Measurements from ENCODE around the gene RASA3.

RASA3 gene

GRCh38 chr13:113974304-113975281 is 157.8 kb downstream of the RASA3 start:
- no peak for DNase-seq (ENCODE audit: low read depth, low spot score)
- H3K4me3 ChIP-seq (ENCODE audit: low read length): no peak overlapping the region

- no peak within 1 kb of the TSS for H3K4me3 ChIP-seq (ENCODE audit: low read length)
- no peak for DNase-seq (ENCODE audit: low read depth, low spot score)
Measured at GRCh38 chr13:113973218-113974164, 158.9 kb downstream of the RASA3 start, which contains the start of gene C13orf46. TSS of gene C13orf46 (minus strand) at chr13:113974076. CDS start at chr13:113973997, 79 bp downstream.

DNA sequence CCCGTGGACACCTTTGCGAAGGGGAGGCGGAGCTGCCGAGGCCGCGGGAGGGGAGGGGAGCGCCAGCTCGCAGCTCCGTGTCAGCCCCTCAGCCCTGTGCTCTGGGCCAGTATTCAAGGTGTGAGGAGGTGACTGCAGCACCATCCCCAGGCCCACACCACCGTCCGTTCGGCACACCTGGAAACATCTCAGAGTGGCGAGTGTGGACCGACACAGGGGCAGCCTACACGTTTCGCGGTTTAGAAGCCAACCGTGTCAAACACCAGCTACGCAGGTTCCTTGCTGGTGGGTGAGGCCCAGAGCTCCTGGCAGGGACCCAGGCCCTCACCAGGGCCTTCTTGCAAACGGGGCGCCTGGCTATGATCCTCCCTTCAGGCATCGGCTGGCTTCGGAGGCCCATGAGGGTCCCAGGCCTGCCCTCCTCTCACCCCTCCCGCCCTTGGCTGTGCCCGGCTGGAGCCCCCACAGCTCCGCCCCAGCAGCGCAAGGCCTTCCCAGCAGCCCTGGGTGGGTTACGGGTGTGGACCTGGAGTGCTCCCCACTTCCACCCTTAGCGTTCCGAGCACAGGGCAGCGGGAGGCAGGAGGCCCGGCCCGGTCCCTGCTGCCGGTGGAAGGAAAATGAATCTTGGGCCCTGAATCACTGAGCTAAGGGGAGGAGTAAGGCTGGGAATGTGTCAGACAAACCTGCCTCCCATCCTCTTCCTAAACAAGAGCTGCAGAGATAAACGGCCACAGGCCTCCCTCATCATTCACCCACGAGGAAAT is 159.8 kb downstream of the RASA3 start:
- no peak overlapping the region for H3K4me3 ChIP-seq (ENCODE audit: low read length)
- no peak for DNase-seq (ENCODE audit: low read depth, low spot score)

DNA sequence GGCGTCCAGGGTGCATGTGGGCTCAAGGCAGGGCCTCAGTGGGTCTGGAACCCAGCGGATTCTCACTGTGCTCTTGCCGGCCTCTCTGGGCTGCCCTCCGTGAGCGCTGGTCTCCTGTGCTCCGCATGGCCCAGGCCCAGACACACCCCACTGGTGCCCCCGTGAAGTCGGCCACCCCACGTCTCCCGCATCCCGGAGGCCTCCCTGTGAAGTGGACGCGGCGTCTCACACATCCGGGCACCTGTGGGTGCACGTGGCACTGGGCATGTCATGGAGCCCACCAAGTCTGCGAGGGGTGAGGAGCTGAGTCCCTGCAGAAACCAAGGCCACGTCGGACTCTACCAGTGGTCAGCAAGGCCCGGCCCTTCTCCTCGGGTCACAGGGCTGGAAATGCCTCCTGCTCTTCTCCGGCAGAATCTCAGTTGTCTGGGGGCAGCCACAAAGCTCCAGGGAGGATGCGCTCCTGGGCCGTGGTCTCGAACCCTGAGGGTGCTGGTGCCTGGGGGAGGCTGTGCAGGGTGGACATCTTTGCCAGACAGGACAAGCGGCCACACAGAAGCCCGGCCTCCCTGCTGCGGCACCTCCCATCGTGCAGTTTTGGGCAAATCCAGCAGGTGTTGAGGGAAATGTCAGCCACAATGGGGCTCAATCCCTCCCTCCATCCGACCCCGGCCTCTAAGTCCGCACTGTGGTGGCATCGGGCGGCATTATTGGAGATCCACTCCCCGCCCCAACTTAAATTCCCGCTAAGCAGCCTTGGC is 160.8 kb downstream of the RASA3 start:
- no peak for DNase-seq (ENCODE audit: low read depth, low spot score)

DNA sequence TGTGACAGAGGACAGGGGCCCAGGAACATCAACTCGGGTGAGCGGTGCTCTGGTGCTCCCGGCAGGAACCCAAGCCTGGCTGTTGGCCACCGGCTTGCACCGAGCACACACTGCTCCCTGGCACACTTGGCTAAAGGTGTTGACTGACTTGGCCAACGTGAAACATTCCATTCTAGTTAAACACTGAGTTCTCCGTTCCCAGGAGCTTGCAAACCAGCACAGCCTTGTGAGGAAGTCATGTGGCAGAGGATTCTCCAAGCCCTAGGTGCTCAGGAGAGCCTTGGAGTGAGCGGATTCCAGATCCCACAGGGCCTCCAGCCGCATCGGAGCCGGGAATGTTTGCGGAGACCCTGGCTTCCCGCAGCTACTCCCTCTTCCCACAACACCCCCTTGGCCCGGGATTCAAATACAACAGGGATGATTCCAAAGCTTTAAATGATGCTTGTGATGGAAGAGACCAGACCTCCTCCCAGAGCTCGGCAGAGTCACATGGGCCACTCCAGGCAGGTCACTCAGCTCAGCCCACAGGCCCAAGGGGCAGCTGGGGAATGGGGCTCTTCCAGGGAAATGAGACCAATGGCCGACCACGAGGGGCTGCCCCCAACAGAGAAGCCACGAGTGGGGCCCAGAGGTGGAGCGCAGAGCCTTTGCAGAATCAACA is 161.5 kb downstream of the RASA3 start:
- no peak for DNase-seq (ENCODE audit: low read depth, low spot score)
- no peak overlapping the region for H3K4me3 ChIP-seq (ENCODE audit: low read length)

More for the DNA sequence above, 160.8 kb downstream of the RASA3 start:
- H3K4me3 ChIP-seq (ENCODE audit: low read length): no peak overlapping the region

DNA sequence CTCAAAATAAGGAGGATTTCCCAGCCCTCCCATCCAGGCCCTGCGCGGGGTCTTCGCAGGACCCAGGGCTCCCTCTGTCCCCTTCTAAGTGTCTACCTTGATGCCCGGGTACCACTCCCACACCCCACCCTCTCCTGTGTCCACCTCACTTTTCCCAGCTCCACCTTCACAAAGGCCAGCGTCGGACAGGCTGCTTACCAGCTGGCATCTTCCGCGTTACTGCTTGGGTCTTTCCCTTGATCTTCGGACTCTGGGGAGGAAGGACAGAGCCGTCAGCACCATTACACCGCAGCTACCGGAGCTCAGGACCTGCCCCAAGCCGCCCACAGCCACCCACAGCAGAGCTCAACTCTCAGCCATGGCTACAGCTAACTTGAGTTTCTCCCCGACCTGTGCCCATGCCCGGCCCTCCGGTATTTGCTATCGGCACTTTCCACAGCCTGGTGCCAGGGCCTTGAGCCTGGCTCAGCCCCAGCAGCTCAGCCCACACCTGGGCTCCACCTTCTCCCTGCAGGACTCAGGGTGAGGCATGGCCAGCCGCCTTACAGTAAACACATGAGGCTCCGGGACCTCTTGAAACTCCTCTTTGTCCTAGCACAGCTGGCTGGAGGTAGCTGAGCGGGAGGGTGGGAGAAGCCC is 162.3 kb downstream of the RASA3 start:
- no peak for DNase-seq (ENCODE audit: low read depth, low spot score)
- no peak overlapping the region for H3K4me3 ChIP-seq (ENCODE audit: low read length)

- H3K4me3 ChIP-seq (ENCODE audit: low read length): no peak overlapping the region
- DNase-seq (ENCODE audit: low read depth, low spot score): no peak
Measured at GRCh38 chr13:113969311-113969972, 163.0 kb downstream of the RASA3 start.

DNA sequence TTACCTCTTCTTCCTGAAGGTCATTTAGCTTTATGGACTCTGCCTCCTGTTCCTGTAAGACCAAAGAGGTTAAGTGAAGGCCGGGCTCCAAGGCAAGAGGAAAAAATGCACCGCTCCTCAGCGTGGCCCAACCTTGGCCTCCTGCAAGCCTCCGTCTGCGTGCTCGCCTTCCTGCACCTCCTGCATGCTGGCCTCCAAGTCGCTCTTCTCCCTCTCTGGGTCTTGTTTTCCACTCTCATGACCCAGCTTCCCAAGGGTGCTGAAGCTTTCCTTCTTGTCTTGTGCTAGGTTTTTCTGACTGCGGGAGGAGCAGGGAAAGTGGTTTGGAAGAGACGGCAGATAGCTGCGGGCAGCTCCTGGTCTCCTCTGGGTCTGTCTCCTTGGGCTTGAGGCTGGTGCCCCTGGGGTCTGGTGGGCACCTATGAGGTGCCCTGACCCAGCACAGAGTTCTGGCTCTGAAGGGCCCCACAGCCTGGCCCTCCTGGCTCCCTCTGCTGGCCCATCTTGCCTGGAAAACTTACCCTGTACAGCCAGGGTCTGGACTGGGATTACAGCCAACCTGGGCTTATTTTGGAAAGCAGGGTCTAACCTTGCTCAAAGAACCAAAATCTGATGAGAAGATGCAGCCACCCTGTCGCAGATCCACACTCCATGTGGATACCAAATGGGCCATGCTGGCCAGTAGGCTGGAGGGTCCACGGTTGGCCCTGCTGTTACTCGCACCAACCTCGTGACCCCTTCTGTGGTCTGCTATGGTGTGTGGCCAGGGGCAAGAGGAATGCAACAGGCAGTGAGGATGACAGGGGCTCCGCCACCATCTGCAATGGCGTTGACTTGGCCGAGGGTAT is 163.7 kb downstream of the RASA3 start:
- no peak overlapping the region for H3K4me3 ChIP-seq (ENCODE audit: low read length)
- DNase-seq (ENCODE audit: low read depth, low spot score): no peak

DNA sequence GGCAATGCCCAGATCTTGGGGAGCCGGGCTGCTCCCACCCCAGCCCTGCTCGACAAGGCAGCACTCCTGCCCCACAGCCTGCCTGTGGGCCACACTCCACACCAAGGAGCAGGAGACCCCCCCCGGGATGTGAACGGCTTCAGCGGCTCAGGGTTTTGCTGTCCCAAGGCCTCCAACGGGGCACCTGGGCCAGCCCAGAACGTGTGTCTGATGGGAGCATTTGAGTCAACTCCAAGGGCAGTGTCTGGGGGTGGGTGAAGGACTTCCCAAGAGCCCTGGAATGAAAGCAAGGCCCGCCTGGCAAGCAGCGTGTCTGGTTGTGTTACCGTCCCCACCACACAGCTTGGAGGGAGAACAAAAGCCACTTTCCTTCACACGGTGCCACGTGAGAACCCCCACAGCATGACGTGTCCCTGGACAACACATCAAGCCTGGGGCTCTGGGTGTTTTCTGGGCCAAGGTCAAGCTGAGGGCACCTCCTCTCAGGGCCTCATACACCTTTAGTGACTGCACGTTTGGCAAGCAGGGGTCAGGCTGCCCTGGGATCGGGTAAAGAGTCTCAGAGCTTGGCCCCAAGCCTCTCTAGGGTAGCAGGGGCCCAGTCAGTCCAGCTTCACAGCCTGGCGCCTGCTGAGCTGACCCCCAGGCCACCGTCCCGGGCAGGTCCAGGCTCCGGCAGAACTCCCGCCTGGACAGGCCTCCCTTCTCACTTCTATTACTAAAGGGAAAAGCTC is 164.5 kb downstream of the RASA3 start:
- DNase-seq (ENCODE audit: low read depth, low spot score): no peak
- no peak overlapping the region for H3K4me3 ChIP-seq (ENCODE audit: low read length)

GRCh38 chr13:113967206-113967720 is 165.2 kb downstream of the RASA3 start:
- DNase-seq (ENCODE audit: low read depth, low spot score): no peak
- H3K4me3 ChIP-seq (ENCODE audit: low read length): no peak overlapping the region

DNA sequence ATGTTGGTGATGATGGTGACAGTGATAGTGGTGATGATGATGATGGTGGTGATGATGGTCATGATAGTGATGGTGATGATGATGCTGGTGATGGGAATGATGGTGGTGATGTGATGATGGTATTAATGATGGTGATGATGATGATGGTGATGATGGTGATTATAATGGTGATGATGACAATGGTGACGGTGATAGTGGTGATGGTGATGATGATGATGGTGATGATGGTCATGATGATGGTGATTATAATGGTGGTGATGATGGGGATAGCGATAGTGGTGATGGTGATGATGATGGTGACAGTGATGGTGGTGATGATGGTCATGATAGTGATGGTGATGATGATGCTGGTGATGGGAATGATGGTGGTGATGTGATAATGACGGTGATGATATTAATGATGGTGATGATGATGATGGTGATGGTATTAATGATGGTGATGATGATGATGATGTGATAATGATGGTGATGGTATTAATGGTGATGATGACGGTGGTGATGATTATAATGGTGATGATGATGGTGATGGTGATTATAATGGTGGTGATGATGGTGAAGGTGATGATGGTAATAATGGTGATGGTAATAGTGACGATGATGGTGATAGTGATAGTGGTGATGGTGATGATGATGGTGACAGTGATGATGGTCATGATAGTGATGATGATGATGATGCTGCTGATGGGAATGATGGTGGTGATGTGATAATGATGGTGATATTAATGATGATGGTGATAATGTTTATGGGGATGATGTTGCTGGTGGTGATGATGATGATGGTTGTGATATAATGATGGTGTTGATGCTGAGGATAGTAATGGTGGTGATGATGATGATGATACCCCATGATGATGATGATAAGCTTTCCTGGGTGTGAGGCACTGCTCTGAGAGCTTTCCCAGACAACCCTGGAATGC is 166.2 kb downstream of the RASA3 start:
- DNase-seq (ENCODE audit: low read depth, low spot score): no peak
- no peak overlapping the region for H3K4me3 ChIP-seq (ENCODE audit: low read length)

GRCh38 chr13:113965383-113965874 is 167.0 kb downstream of the RASA3 start:
- H3K4me3 ChIP-seq (ENCODE audit: low read length): no peak overlapping the region
- no peak for DNase-seq (ENCODE audit: low read depth, low spot score)

DNA sequence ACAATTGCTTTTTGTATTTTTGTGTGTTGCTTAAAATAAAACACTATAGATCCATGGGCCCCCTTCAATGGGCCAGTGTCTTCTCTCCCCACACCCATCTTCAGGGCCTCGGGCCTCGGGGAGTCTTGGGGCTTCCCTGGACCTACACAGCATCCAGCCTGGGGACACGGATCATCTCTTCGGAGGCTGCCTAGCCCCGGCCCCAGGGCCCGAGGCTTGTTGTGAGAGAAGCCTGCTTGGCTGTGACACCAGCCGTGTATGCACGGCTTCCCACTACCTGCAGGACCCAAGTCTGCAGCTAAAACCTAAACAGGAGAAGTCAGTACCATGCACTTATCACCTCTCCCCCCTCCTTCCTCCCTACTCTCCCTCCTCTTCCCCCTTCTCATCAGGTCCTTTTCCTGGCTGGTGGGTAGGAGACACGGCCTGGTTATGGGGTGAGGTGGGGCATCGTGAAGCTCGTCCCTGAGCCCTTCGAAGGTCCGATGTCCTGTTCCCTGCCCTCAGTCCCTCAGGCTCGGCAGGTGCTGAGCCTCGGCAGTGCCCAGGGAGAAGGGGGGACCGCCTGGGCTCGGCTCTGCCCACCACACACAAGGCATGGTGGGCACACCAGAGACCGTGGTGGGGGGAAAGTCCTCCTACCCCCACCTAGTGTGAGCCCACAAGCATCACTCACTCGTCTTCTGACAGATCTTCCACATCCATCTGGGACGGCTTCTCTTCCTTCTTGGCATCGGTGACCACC is 168.0 kb downstream of the RASA3 start:
- no peak overlapping the region for H3K4me3 ChIP-seq (ENCODE audit: low read length)
- no peak for DNase-seq (ENCODE audit: low read depth, low spot score)

All from Jurkat, Clone E6-1 (cell line).